ENCODE results near the gene ZBTB34. TPM values are rescaled to one million over a fixed set of nuclear protein-coding genes. Genes with fewer than 3 reads are reported as not detected.

Gene ZBTB34
- polyA plus RNA-seq, 3 donors: 3.2 to 15.3 (median 3.6) TPM

GRCh38 chr9:126915846-126916543 lies 55.6 kb downstream of the ZBTB34 start:
- H4K20me1 ChIP-seq (ENCODE audit: insufficient read depth, low read length): no peaks in the 10 kb centered on the region
- H3K27me3 ChIP-seq (ENCODE audit: control insufficient read depth in 2 of 2, insufficient read depth in 2 of 2, low read length in 2 of 2): peaks cover 9 to 20% of the 10 kb centered on the region in 2 donors
- Mint-ChIP-seq H3K4me1 (peaks cover 11% of the 10 kb centered on the region), H3K9me3 (peaks cover 2 to 10% (median 7%) of the 10 kb centered on the region in 7 donors), H3K4me3 (peak overlapping the region; percentile 54 to 85), H3K36me3 (no peaks in the 10 kb centered on the region), H3K27ac (no peak overlapping the region), H3K27me3 (ENCODE audit: low read depth in 3 of 3) (peaks cover 29 to 41% (median 35%) of the 10 kb centered on the region in 3 donors)
- H3K4me1 ChIP-seq (ENCODE audit: control insufficient read depth in 1 of 2, insufficient read depth in 2 of 2, low read length in 2 of 2): peaks cover 7 to 10% of the 10 kb centered on the region in 2 donors
- no peaks in the 10 kb centered on the region for H3K36me3 ChIP-seq (replicated peaks in 1 of 2; ENCODE audit: control insufficient read depth in 1 of 2, insufficient read depth in 2 of 2, low read length in 2 of 2)
- H3K27ac ChIP-seq (ENCODE audit: low read depth in 1 of 2, low read length in 2 of 2): no peak overlapping the region
- H3K9ac ChIP-seq (ENCODE audit: insufficient read depth, low read length, poor library complexity, severe bottlenecking): no peak overlapping the region
- no peak for DNase-seq
- H3K4me2 ChIP-seq (replicated peaks; ENCODE audit: extremely low read depth, low read length, poor library complexity, severe bottlenecking): no peak overlapping the region
- no peaks in the 10 kb centered on the region for H3K79me2 ChIP-seq (ENCODE audit: insufficient read depth, low read length)
- no peaks in the 10 kb centered on the region for H3K9me3 ChIP-seq (replicated peaks in 1 of 2; ENCODE audit: control insufficient read depth in 1 of 2, insufficient read depth in 1 of 2, low read length in 2 of 2)
- no peak for TF ChIP-seq CTCF (IDR thresholded peaks at IDR 0.05)
- intact Hi-C loops (cut with micrococcal nuclease): loop anchor here in 1 of 2 donors (5.0 kb wide), 1 partner anchor 54 kb away; the partner anchor contains the start of gene ZBTB34
- H2AFZ ChIP-seq (ENCODE audit: insufficient read depth, low read depth, low read length, poor library complexity, severe bottlenecking): no peak overlapping the region
- no peak overlapping the region for H3K4me3 ChIP-seq (replicated peaks in 1 of 3; ENCODE audit: low read depth in 2 of 3, low read length in 3 of 3)
- 94% methylated on average over 14 of the region's 15 CpGs for WGBS (ENCODE audit: insufficient coverage)

GRCh38 chr9:126916909-126917308 lies 56.5 kb downstream of the ZBTB34 start:
- Histone ChIP-seq H2AFZ (ENCODE audit: insufficient read depth, low read depth, low read length, poor library complexity, severe bottlenecking) (no peak overlapping the region), H3K79me2 (ENCODE audit: insufficient read depth, low read length) (no peaks in the 10 kb centered on the region), H3K27ac (ENCODE audit: low read depth in 1 of 2, low read length in 2 of 2) (no peak overlapping the region), H3K4me3 (replicated peaks in 1 of 3; ENCODE audit: low read depth in 2 of 3, low read length in 3 of 3) (no peak overlapping the region), H3K4me1 (ENCODE audit: control insufficient read depth in 1 of 2, insufficient read depth in 2 of 2, low read length in 2 of 2) (peaks cover 7 to 10% of the 10 kb centered on the region in 2 donors), H4K20me1 (ENCODE audit: insufficient read depth, low read length) (no peaks in the 10 kb centered on the region), H3K4me2 (replicated peaks; ENCODE audit: extremely low read depth, low read length, poor library complexity, severe bottlenecking) (no peak overlapping the region), H3K9me3 (replicated peaks in 1 of 2; ENCODE audit: control insufficient read depth in 1 of 2, insufficient read depth in 1 of 2, low read length in 2 of 2) (no peaks in the 10 kb centered on the region), H3K9ac (ENCODE audit: insufficient read depth, low read length, poor library complexity, severe bottlenecking) (no peak overlapping the region), H3K27me3 (ENCODE audit: control insufficient read depth in 2 of 2, insufficient read depth in 2 of 2, low read length in 2 of 2) (peaks cover 9 to 20% of the 10 kb centered on the region in 2 donors), H3K36me3 (replicated peaks in 1 of 2; ENCODE audit: control insufficient read depth in 1 of 2, insufficient read depth in 2 of 2, low read length in 2 of 2) (no peaks in the 10 kb centered on the region)
- DNase-seq: no peak
- no CpG with 5 or more reads among the region's 2 CpGs for WGBS (ENCODE audit: insufficient coverage)
- no peak overlapping the region for H3K27ac Mint-ChIP-seq
- H3K27me3 Mint-ChIP-seq (ENCODE audit: low read depth in 3 of 3): peaks cover 29 to 34% (median 32%) of the 10 kb centered on the region in 3 donors
- H3K4me1 Mint-ChIP-seq: peaks cover 11% of the 10 kb centered on the region
- TF ChIP-seq CTCF (IDR thresholded peaks at IDR 0.05): no peak
- no peak overlapping the region for H3K4me3 Mint-ChIP-seq
- intact Hi-C loops (cut with micrococcal nuclease): loop anchor here in 1 of 2 donors (5.0 kb wide), 1 partner anchor 55 kb away; the partner anchor contains the start of gene ZBTB34
- H3K9me3 Mint-ChIP-seq: peaks cover 0 to 2% (median 0%) of the 10 kb centered on the region in 7 donors
- H3K36me3 Mint-ChIP-seq: no peaks in the 10 kb centered on the region
